ENCODE results near the gene BIN1. TPM values are rescaled to one million over a fixed set of nuclear protein-coding genes. Genes with fewer than 3 reads are reported as not detected.

The BIN1 gene
- 46.7 TPM for polyA plus RNA-seq (2013)

GRCh38 chr2:127106991-127107621 lies at the start of gene BIN1:
TSS of gene BIN1 (minus strand) at chr2:127107154. CDS start at chr2:127106943, 211 bp downstream.
- no peak within 1 kb of the TSS for H3K27ac ChIP-seq (ENCODE audit: insufficient read depth in 1 of 2, low read depth in 1 of 2, low read length in 2 of 2, poor library complexity in 1 of 2, severe bottlenecking in 2 of 2)
- under 1% methylated on average over 72 of the region's 77 CpGs for WGBS (ENCODE audit: insufficient coverage)
- ChIA-PET POLR2A (no interaction called here), CTCF (interaction anchor here (1.1 to 27.1 kb wide), 4 partner anchors 11 to 35 kb away, joined by 4 to 404 read pairs (median 7); no protein-coding TSS in a partner anchor)
- H3K36me3 ChIP-seq (ENCODE audit: control insufficient read depth in 4 of 4, insufficient read depth in 4 of 4, low read length in 3 of 4), result no peaks in the 10 kb centered on the region
- peak within 1 kb of the TSS; percentile 70 to 87 (median 82) for H3K4me3 ChIP-seq (ENCODE audit: control insufficient read depth in 1 of 7, extremely low read depth in 1 of 7, insufficient read depth in 4 of 7, low read depth in 2 of 7, low read length in 6 of 7)
- peak; percentile 80 to 90 (median 87) for DNase-seq
- H3K27me3 ChIP-seq (replicated peaks in 2 of 5; ENCODE audit: control insufficient read depth in 4 of 5, insufficient read depth in 5 of 5, low read length in 4 of 5), result no peaks in the 10 kb centered on the region
- peaks cover 0 to 71% (median 27%) of the 10 kb centered on the region in 4 experiments for H3K4me1 ChIP-seq (ENCODE audit: control extremely low read depth in 1 of 4, control insufficient read depth in 4 of 4, insufficient read depth in 4 of 4, low read length in 3 of 4)
- no peaks in the 10 kb centered on the region for H3K9me3 ChIP-seq (ENCODE audit: control extremely low read depth in 1 of 5, control insufficient read depth in 4 of 5, insufficient read depth in 2 of 5, low read depth in 1 of 5, low read length in 4 of 5)

GRCh38 chr2:127155947-127156346 lies 49.0 kb upstream of the BIN1 start:
- Histone ChIP-seq H3K36me3 (ENCODE audit: control insufficient read depth in 4 of 4, insufficient read depth in 4 of 4, low read length in 3 of 4) (no peaks in the 10 kb centered on the region), H3K27ac (ENCODE audit: insufficient read depth in 1 of 2, low read depth in 1 of 2, low read length in 2 of 2, poor library complexity in 1 of 2, severe bottlenecking in 2 of 2) (no peak overlapping the region), H3K27me3 (replicated peaks in 2 of 5; ENCODE audit: control insufficient read depth in 4 of 5, insufficient read depth in 5 of 5, low read length in 4 of 5) (no peaks in the 10 kb centered on the region), H3K9me3 (ENCODE audit: control extremely low read depth in 1 of 5, control insufficient read depth in 4 of 5, insufficient read depth in 2 of 5, low read depth in 1 of 5, low read length in 4 of 5) (peaks cover 0 to 5% (median 3%) of the 10 kb centered on the region in 5 experiments), H3K4me3 (ENCODE audit: control insufficient read depth in 1 of 7, extremely low read depth in 1 of 7, insufficient read depth in 4 of 7, low read depth in 2 of 7, low read length in 6 of 7) (no peak overlapping the region), H3K4me1 (ENCODE audit: control extremely low read depth in 1 of 4, control insufficient read depth in 4 of 4, insufficient read depth in 4 of 4, low read length in 3 of 4) (peaks cover 0 to 29% (median 4%) of the 10 kb centered on the region in 4 experiments)
- CTCF ChIA-PET, result no interaction called here
- whole genome bisulfite sequencing (ENCODE audit: insufficient coverage), result 100% methylated on average over 2 of the region's 2 CpGs
- POLR2A ChIA-PET, result no interaction called here
- no peak for DNase-seq

- ChIA-PET CTCF (interaction anchor here (1.6 kb wide), 1 partner anchor 18 kb away, joined by 5 read pairs; no protein-coding TSS in a partner anchor), POLR2A (interaction anchor here (0.7 kb wide), 1 partner anchor 582 kb away, joined by 4 read pairs; no protein-coding TSS in a partner anchor)
- Histone ChIP-seq H3K36me3 (ENCODE audit: control insufficient read depth in 4 of 4, insufficient read depth in 4 of 4, low read length in 3 of 4) (no peaks in the 10 kb centered on the region), H3K4me1 (ENCODE audit: control extremely low read depth in 1 of 4, control insufficient read depth in 4 of 4, insufficient read depth in 4 of 4, low read length in 3 of 4) (peaks cover 0 to 29% (median 4%) of the 10 kb centered on the region in 4 experiments), H3K27ac (ENCODE audit: insufficient read depth in 1 of 2, low read depth in 1 of 2, low read length in 2 of 2, poor library complexity in 1 of 2, severe bottlenecking in 2 of 2) (no peak overlapping the region), H3K9me3 (ENCODE audit: control extremely low read depth in 1 of 5, control insufficient read depth in 4 of 5, insufficient read depth in 2 of 5, low read depth in 1 of 5, low read length in 4 of 5) (peaks cover 0 to 10% (median 4%) of the 10 kb centered on the region in 5 experiments), H3K4me3 (ENCODE audit: control insufficient read depth in 1 of 7, extremely low read depth in 1 of 7, insufficient read depth in 4 of 7, low read depth in 2 of 7, low read length in 6 of 7) (no peak overlapping the region), H3K27me3 (replicated peaks in 2 of 5; ENCODE audit: control insufficient read depth in 4 of 5, insufficient read depth in 5 of 5, low read length in 4 of 5) (no peaks in the 10 kb centered on the region)
- no peak for DNase-seq
- 97% methylated on average over 5 of the region's 7 CpGs for WGBS (ENCODE audit: insufficient coverage)
Observed at GRCh38 chr2:127155028-127155581, 48.2 kb upstream of the BIN1 start.

- 88% methylated on average over 4 of the region's 4 CpGs for WGBS (ENCODE audit: insufficient coverage)
- ChIA-PET POLR2A (no interaction called here), CTCF (interaction anchor here (1.6 kb wide), 1 partner anchor 19 kb away, joined by 5 read pairs; no protein-coding TSS in a partner anchor)
- Histone ChIP-seq H3K4me1 (ENCODE audit: control extremely low read depth in 1 of 4, control insufficient read depth in 4 of 4, insufficient read depth in 4 of 4, low read length in 3 of 4) (peaks cover 0 to 27% (median 4%) of the 10 kb centered on the region in 4 experiments), H3K4me3 (ENCODE audit: control insufficient read depth in 1 of 7, extremely low read depth in 1 of 7, insufficient read depth in 4 of 7, low read depth in 2 of 7, low read length in 6 of 7) (no peak overlapping the region), H3K9me3 (ENCODE audit: control extremely low read depth in 1 of 5, control insufficient read depth in 4 of 5, insufficient read depth in 2 of 5, low read depth in 1 of 5, low read length in 4 of 5) (peaks cover 0 to 10% (median 4%) of the 10 kb centered on the region in 5 experiments), H3K27ac (ENCODE audit: insufficient read depth in 1 of 2, low read depth in 1 of 2, low read length in 2 of 2, poor library complexity in 1 of 2, severe bottlenecking in 2 of 2) (no peak overlapping the region), H3K36me3 (ENCODE audit: control insufficient read depth in 4 of 4, insufficient read depth in 4 of 4, low read length in 3 of 4) (no peaks in the 10 kb centered on the region), H3K27me3 (replicated peaks in 2 of 5; ENCODE audit: control insufficient read depth in 4 of 5, insufficient read depth in 5 of 5, low read length in 4 of 5) (no peaks in the 10 kb centered on the region)
- no peak for DNase-seq
Observed at GRCh38 chr2:127154396-127154795, 47.4 kb upstream of the BIN1 start.

GRCh38 chr2:127153691-127154158 lies 46.8 kb upstream of the BIN1 start:
- H3K9me3 ChIP-seq (ENCODE audit: control extremely low read depth in 1 of 5, control insufficient read depth in 4 of 5, insufficient read depth in 2 of 5, low read depth in 1 of 5, low read length in 4 of 5), result peaks cover 0 to 10% (median 4%) of the 10 kb centered on the region in 5 experiments
- WGBS (ENCODE audit: insufficient coverage), result 92% methylated on average over 5 of the region's 6 CpGs
- ChIA-PET POLR2A (no interaction called here), CTCF (interaction anchor here (1.4 to 1.6 kb wide), 2 partner anchors 20 to 73 kb away, joined by 3 to 5 read pairs; no protein-coding TSS in a partner anchor)
- H3K27me3 ChIP-seq (replicated peaks in 2 of 5; ENCODE audit: control insufficient read depth in 4 of 5, insufficient read depth in 5 of 5, low read length in 4 of 5), result no peaks in the 10 kb centered on the region
- no peak overlapping the region for H3K27ac ChIP-seq (ENCODE audit: insufficient read depth in 1 of 2, low read depth in 1 of 2, low read length in 2 of 2, poor library complexity in 1 of 2, severe bottlenecking in 2 of 2)
- H3K4me1 ChIP-seq (ENCODE audit: control extremely low read depth in 1 of 4, control insufficient read depth in 4 of 4, insufficient read depth in 4 of 4, low read length in 3 of 4), result peaks cover 0 to 20% (median 1%) of the 10 kb centered on the region in 4 experiments
- no peak overlapping the region for H3K4me3 ChIP-seq (ENCODE audit: control insufficient read depth in 1 of 7, extremely low read depth in 1 of 7, insufficient read depth in 4 of 7, low read depth in 2 of 7, low read length in 6 of 7)
- DNase-seq, result no peak
- no peaks in the 10 kb centered on the region for H3K36me3 ChIP-seq (ENCODE audit: control insufficient read depth in 4 of 4, insufficient read depth in 4 of 4, low read length in 3 of 4)

GRCh38 chr2:127150996-127151395 lies 44.0 kb upstream of the BIN1 start:
- ChIA-PET POLR2A (no interaction called here), CTCF (interaction anchor here (1.3 kb wide), 1 partner anchor 10 kb away, joined by 5 read pairs; no protein-coding TSS in a partner anchor)
- no peaks in the 10 kb centered on the region for H3K36me3 ChIP-seq (ENCODE audit: control insufficient read depth in 4 of 4, insufficient read depth in 4 of 4, low read length in 3 of 4)
- no peaks in the 10 kb centered on the region for H3K27me3 ChIP-seq (replicated peaks in 2 of 5; ENCODE audit: control insufficient read depth in 4 of 5, insufficient read depth in 5 of 5, low read length in 4 of 5)
- peaks cover 0 to 6% (median 0%) of the 10 kb centered on the region in 4 experiments for H3K4me1 ChIP-seq (ENCODE audit: control extremely low read depth in 1 of 4, control insufficient read depth in 4 of 4, insufficient read depth in 4 of 4, low read length in 3 of 4)
- peaks cover 0 to 10% (median 4%) of the 10 kb centered on the region in 5 experiments for H3K9me3 ChIP-seq (ENCODE audit: control extremely low read depth in 1 of 5, control insufficient read depth in 4 of 5, insufficient read depth in 2 of 5, low read depth in 1 of 5, low read length in 4 of 5)
- 100% methylated on average over 1 of the region's 1 CpG for WGBS (ENCODE audit: insufficient coverage)
- H3K27ac ChIP-seq (ENCODE audit: insufficient read depth in 1 of 2, low read depth in 1 of 2, low read length in 2 of 2, poor library complexity in 1 of 2, severe bottlenecking in 2 of 2), result no peak overlapping the region
- no peak overlapping the region for H3K4me3 ChIP-seq (ENCODE audit: control insufficient read depth in 1 of 7, extremely low read depth in 1 of 7, insufficient read depth in 4 of 7, low read depth in 2 of 7, low read length in 6 of 7)
- no peak for DNase-seq

GRCh38 chr2:127149384-127149783 lies 42.4 kb upstream of the BIN1 start:
- WGBS (ENCODE audit: insufficient coverage), result no CpG with 5 or more reads among the region's 4 CpGs
- Histone ChIP-seq H3K27ac (ENCODE audit: insufficient read depth in 1 of 2, low read depth in 1 of 2, low read length in 2 of 2, poor library complexity in 1 of 2, severe bottlenecking in 2 of 2) (no peak overlapping the region), H3K27me3 (replicated peaks in 2 of 5; ENCODE audit: control insufficient read depth in 4 of 5, insufficient read depth in 5 of 5, low read length in 4 of 5) (no peaks in the 10 kb centered on the region), H3K4me3 (ENCODE audit: control insufficient read depth in 1 of 7, extremely low read depth in 1 of 7, insufficient read depth in 4 of 7, low read depth in 2 of 7, low read length in 6 of 7) (no peak overlapping the region), H3K36me3 (ENCODE audit: control insufficient read depth in 4 of 4, insufficient read depth in 4 of 4, low read length in 3 of 4) (no peaks in the 10 kb centered on the region), H3K9me3 (ENCODE audit: control extremely low read depth in 1 of 5, control insufficient read depth in 4 of 5, insufficient read depth in 2 of 5, low read depth in 1 of 5, low read length in 4 of 5) (peaks cover 0 to 10% (median 4%) of the 10 kb centered on the region in 5 experiments), H3K4me1 (ENCODE audit: control extremely low read depth in 1 of 4, control insufficient read depth in 4 of 4, insufficient read depth in 4 of 4, low read length in 3 of 4) (peaks cover 0 to 6% (median 0%) of the 10 kb centered on the region in 4 experiments)
- CTCF ChIA-PET, result no interaction called here
- POLR2A ChIA-PET, result no interaction called here
- peak in 2 of 3 donors; percentile 17 to 40 for DNase-seq

Data from common myeloid progenitor, CD34-positive (primary cell).